HG02840 (cell line): ENCODE measurements around the gene KIAA0408.
"Not testable (repeated sequence)": the region's sequence is repeated elsewhere in the genome, so short reads cannot be mapped to it uniquely, and the experiment has no call there.

Experiments used
- ATAC-seq: cut with Tn5 transposase; IDR thresholded peaks from one replicate; pipeline ENCODE4 v1.9.1; 2021; ENCODE audit warnings: mild to moderate bottlenecking, moderate library complexity, moderate number of reproducible peaks; ENCODE audit not compliant: unreplicated experiment, low FRiP score

KIAA0408 gene

DNA sequence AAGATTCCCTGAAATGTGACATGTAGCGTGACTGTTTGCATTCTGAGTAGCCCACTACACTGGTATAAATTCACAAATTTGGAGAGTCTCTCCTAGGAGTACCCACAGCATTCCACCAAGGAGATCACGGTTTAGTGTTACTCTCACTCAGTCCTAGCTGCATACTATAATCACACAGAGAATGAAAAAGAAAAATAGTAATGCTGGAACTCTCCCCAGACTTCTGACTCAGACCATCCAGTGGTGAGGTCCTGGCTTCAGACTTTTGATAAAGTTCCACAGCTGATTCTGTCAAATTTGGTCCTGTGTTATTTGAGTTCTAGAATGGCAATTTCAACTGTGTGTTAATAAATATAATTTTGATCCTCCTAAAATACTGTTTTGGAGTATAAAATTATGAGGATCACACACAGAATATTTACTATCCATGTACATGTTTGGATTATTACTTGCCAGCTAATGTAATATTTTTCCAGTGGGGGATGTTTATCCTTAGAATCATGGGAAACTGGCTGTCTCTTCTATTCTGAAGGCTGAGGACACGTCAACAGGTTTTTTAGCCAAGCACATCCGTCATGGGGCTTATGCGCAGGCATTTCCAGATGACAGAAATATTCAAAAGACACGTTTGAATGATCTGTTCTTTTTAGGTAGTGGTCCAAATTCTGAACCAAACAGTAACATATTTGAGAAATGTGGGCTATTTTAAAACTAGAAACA lies 5.1 kb upstream of the KIAA0408 start:
- no peak for ATAC-seq

DNA sequence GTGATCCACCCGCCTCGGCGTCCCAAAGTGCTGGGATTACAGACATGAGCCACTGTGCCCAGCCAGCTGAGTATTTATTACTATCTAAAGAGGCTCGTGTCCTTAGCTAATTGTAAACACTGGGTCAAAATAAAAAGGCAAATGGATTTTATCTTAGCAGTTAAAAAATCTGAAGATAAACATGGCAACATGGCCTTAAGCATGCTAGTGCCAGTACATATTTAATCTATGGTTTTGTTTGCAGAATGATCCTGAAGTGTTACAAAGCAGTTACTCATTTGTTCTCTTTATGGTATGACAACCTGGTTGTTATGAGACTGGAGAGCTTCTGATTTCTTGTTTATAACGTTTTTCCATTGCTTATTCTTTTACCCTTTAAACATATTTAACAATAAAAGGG lies 3.9 kb upstream of the KIAA0408 start:
- no peak for ATAC-seq

DNA sequence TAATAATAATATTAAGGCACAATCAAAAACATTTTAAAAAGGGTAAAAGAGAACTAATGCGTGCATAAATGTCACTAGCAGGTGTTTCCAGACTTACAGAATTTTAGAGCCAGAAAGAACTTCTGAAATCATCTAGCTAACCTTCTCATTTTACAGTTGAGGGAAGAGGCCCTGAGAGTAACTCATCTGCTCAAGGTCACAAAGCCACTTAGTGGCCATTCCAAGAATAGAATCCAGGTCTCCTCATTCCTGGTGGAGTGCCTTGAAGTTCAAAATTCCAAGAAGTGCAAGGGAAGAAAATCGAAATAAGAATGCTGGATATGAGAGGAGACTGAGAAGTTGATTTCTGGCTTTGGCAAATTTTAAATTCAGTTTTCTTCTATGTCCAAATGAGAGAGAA lies 3.2 kb upstream of the KIAA0408 start:
- ATAC-seq = no peak

DNA sequence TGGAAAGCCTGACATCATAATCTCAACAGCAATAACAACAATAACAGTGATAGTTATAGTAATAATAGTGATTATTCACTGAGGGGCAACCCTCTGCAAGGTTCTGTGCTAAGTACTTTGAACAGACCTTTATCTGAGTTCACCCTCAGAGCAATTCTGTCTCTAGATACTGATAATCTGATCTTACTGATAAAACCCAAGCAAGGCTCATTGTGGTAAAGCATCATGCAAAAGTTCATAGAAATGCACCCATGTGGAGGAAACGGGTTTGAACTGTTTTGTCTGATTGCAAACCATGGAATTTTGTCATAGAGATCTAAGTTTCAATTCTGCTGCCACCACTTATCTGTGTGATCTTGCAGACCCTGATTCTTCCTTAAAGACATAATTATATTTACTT lies 1.3 kb upstream of the KIAA0408 start:
- no peak for ATAC-seq

DNA sequence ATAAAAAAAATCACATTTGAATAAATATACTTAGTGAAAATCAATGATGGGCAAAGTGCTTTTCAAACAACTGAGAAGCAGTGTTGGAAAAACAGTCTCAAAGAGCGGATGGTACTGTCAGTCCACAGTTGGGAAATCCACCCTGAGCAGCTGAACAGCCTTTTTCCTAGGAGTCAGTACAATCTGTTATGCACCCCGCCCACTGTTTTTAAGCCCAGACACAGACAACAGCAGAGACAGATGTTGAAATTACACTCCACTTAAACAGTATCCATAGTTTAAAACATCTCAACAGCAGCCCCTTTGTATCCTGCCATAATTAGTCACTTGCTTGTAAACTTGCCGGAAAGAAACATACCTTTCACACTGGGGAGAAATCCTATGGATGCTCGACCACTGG lies 372 bp downstream of the KIAA0408 start:
- no peak for ATAC-seq

DNA sequence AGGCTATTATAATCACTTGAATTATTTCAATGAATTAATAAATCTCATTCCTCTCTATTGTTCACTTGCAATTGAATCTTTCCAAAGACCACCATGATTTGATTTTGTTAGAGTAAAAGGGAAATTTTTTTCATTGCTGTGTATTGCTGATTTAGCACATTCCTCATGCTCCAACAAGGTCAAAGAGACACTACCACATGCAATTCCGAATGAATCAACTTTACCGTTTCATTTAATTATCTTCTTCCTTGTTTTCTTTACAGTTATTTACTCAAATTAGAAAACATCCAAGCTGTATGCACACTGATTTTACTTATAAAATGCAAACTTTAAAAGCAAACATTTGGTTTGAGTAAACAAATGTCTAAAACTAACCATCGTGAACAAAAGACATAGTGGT lies 967 bp downstream of the KIAA0408 start:
- ATAC-seq = no peak

DNA sequence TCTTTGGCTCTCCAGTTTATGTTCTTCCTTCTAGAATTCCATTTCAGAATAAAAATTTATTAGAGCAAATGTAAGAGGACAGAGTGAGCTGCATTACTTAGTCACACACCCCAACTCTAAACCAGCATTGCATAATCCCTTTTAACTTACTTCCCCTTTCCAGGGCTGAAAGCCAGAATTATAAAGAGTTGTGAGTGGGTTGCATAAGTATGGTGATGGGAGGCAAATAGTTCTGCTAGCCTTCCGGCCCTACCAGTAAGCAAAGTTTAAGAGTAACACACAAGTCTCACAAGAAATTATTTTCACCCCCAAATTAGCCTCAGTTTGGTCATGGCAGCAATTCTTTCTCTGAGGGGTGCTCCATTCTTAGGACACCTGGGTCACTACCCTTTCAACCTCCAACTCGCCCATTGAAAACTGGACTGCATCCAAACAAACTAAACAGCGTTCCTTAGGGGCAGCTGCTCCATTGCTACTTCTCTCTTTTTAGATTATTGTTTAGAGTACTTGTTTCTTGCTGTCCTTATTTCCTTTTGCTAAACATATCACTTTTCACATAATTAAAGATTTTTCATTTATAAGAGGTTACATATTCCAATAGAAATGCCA lies 1.6 kb downstream of the KIAA0408 start:
- ATAC-seq = no peak

DNA sequence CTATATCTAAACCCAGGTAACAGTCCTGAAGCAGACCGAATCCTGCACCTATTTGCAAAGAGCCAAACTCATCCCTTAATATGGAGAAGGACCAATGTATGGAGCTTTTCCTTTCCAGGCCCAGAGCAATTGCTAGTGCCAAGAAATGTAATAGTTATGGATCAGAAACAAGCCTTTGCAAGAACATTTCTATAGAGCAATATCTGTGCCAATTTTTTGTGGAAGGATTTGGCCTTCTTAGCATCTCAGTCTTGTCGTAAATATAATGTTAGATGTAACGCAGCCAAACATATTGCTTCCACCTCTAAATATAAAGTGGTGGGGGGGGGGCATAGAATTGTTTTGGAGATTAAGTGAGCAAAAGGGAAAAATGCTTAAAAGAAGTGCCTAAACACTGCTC lies 2.7 kb downstream of the KIAA0408 start:
- ATAC-seq = no peak

DNA sequence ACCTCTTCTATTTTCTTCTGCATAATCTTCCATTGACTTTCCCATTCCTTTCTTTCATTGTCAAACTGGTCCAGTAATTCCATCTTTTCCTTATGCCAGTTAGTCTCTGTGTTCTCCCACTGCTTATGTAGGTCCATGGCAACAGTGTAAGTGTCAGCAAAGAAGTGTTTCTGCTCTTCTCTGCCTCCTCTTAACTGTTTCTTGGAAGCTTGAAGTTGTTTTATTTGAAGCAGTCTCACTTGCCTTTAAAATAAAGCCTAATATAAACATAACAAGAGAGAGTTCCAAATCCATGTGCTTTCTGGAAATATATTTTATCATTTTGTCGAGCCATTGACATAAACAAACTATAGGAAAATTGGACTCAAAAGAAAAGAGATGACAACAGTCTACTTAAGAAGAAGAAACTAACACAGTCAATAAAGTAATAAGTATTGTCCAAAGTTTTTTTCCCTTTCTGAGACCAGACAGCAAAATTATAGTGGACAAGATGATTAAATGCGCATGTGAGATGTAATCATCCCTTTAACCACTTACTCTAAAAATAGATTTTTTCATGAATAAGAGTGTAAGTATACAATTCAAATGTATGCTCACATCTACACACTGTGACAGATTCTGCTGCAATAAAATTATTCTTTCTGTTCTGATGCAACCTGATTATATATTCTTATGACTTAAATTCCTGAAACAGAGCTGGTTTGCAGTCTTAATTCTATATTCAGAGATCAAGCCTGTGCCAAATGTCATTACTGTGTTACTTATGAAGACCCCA lies 5.2 kb downstream of the KIAA0408 start:
- no peak for ATAC-seq

DNA sequence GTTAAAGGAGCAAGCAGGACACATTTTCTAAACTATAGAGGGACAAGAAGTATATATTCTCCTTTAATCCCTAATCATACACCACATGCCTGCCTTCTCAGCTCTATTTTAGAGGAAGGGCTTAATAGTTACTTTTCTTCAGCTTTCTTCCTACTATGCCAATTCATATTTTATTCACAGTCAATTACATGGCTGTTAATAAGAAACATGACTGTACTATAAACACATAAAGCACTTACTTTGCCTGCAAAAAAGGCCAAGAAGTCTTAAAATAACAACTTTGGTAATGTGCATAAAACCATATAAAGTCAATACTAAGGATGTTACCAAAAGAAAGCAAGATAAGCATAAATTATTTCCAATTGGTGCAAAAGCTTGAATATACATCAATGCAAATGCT lies 6.4 kb downstream of the KIAA0408 start:
- no peak for ATAC-seq

DNA sequence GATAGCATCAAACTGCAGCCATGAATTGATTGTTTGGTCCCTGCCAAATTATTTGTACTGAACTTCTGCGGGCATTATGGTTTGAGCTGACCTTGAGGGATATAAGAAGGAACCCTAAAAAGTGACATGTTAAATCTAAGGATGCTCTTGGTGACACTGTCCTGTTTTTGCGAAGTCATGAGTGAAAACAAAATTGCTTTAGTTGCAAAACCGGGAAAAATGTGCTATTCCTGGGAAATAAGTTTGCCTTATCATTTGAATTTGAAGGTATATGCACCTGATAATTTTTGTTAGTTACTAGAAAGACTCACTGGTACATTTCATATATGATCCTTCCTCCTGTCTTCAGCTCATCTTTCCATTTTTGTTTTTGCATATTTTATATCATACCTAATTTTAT lies 7.8 kb downstream of the KIAA0408 start:
- no peak for ATAC-seq

DNA sequence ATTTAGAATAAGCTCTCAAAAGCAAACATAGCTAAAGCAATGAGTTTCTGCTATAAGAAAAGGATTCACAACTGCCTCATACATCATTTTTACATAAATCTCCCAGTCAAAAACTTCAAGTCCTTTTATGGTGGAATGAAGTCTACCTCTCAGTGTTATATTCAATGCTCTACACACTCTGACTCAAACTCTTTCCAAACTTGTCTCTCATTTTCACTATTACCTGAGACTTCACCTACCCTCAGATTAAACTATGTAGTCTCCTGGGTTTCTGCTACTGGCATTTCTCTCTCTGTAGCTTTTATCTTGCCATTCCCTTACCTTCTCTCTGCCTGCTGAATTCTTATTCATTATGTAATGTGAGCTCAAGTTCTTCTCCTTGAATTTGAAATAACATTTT lies 11.4 kb downstream of the KIAA0408 start:
- no peak for ATAC-seq

DNA sequence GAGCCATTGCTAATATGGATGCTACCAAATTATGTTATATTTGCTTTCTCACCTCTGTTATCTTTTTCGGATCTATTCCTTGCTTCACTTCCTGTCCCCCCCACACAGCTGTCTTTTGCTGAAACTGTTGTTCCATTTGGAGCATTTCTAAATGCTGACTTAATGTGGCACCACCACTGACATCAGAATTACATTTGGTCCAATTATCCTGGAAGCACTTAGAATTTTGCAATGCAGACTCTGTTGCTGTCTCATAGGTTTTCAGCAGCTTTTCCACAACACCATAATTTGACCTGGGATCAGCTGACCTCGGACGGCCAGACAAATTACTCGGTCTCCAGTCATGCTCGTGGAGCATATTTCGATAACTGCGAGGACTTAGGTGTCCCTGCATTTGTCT lies 12.8 kb downstream of the KIAA0408 start:
- ATAC-seq = no peak

DNA sequence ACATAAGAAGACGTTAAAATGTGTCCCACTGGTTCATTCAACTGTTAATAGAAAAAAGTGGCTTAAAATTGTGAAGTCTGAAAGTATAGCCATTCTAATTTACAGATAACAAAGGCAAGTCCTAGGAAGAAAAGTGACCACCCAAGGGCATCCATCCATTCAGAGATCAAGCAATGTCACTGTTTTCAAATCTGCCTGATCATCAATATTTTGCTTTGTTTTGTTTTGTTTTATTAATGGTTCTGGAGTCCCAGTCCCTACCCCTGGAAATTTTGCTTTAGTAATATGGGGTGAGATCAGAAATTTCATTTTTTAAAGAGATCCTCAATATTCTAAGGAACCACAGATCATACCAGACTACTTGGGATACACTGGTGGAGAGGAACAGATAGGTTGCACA lies 17.3 kb downstream of the KIAA0408 start:
- ATAC-seq = no peak

DNA sequence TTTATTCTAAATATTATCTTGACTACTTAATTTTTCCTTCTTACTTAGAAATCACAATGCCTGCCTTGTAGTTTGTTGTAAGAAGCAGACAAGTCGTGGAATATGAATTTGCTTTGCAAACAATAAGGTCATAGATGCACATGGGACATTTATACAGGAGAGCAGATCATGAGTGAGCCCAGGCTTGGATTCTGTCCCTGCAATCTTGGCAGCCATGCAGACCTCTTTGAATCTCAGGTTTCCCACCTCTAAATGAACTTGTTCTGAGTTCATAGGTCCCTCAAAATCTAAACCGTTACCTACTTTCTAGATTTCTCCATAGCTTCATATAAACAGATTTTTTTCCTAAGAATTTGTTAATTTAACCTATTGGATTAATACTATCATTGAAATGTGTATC lies 19.5 kb downstream of the KIAA0408 start:
- ATAC-seq = no peak

DNA sequence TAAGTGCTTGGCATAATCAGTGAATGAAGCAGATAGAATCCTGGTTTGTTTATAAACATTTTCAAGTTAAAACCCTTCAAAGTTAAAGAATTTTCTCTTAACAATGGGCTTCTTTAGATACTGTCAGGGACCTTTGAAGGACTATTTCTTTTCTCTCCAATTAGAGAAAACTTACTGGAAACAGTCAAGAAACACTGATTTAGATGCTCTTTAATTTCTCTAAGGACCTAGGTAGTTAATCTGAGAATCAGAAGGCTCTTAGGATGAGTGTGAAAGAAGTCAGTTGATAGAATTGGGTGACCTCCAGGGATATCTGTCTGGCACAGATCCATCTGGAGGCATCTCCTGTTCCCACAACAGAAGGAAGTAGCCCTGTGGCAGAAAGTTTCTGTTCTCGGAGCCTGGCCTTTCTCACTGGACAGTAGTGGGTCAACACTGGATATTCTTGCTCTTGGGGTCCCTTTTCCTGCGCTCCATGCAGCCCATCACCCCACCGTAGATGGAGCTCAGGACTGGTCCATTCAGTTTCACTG lies 22.5 kb downstream of the KIAA0408 start:
- no peak for ATAC-seq

DNA sequence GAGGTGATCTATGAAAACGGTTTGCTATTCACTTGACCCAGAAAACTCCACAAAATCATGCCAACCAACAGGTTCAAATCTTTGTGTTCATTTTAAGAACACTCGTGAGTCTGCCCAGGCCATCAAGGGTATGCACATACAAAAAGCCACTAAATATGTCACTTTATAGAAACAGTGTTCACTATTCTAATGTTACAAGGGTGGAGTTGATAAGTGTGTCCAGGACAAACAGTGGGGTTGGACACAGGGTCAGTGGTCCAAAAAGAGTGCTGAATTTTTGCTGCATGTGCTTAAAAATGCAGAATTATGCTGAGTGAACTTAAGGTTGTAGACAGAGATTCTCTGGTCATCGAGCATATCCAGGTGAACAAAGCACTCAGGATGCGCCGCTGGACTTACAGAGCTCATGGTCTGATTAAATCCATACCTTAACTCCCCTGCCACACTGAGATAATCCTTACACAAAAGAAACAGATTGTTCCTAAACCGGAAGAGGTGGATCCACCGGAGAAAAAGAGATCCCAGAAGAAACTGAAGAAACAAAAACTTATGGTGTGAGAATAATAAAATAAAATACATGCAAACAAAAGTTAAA lies 23.5 kb downstream of the KIAA0408 start:
- no peak for ATAC-seq

DNA sequence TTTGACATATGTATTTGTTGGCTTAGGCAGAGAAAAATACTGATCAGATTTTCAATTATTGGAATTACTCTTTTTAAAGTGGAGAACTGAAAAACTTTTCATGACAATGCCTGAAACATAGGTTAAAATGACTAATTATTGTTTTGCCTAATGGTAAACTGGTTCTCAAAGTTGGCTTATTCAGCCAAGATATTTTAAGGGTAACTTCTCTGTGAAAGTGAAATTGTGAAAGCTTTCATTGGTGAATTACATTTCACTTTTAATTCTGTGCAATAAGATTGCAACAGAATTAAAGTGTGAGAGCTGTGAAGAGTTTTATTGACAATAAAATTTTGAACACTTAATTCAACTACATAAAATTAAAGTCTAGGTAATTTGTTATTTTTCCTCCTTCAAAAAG lies 24.5 kb downstream of the KIAA0408 start:
- no peak for ATAC-seq

DNA sequence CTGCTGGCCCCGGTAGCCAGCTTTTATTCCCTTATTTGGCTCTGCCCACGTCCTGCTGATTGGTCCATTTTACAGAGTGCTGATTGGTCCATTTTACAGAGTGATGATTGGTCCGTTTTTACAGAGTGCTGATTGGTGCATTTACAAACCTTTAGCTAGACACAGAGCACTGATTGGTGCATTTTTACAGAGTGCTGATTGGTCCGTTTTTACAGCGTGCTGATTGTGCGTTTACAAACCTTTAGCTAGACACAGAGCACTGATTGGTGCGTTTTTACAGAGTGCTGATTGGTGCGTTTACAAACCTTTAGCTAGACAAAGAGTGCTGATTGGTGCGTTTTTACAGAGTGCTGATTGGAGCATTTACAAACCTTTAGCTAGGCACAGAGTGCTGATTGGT lies 30.6 kb downstream of the KIAA0408 start:
- not testable (repeated sequence) for ATAC-seq

DNA sequence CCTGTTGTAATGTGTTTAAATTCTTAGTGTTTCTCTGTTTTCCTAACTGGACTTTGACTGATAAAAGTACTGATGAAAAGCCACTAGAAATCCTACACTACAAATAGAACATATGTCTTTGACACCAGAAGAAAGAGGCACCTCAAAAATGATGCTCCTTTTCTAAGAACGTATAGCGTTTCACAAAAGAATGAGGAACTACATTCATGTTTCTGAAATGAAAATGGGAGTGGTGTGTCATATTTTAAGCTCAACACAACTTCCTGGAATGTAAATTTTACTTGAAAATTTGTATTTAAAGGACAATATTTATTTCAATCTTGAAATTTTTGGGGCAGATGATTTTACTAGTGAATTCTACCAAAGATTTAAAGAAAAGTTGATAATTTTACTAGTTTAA lies 35.3 kb downstream of the KIAA0408 start:
- ATAC-seq = no peak

DNA sequence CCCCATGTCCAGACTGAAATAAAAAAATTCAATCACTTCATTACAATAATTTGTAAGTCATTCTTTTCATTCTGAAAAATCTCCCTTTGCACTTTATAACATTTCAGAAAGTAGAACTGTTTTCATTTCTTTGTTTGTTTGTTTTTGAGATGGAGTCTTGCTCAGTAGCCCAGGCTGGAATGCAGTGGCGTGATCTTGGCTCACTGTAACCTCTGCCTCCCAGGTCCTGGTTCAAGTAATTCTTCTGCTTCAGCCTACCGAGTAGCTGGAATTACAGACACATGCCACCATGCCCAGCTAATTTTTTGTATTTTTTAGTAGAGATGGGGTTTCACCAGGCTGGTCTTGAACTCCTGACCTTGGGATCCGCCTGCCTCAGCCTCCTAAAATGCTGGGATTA lies 38.0 kb downstream of the KIAA0408 start:
- not testable (repeated sequence) for ATAC-seq
